Measurements from ENCODE around the gene ILDR1.
"Not testable (repeated sequence)": the region's sequence is repeated elsewhere in the genome, so short reads cannot be mapped to it uniquely, and the experiment has no call there.

ILDR1 gene

GRCh38 chr3:121942116-121942786 lies 79.8 kb downstream of the ILDR1 start:
- no peak for DNase-seq

- no peak for DNase-seq
Measured at GRCh38 chr3:121941592-121941991, 80.5 kb downstream of the ILDR1 start.

- DNase-seq, result not testable (repeated sequence)
Measured at GRCh38 chr3:121938141-121938855, 83.7 kb downstream of the ILDR1 start.

Data from suppressor macrophage treated with lipopolysaccharide for 4 hours (primary cell).